ENCODE results near the gene OSBPL9. TPM values are rescaled to one million over a fixed set of nuclear protein-coding genes. Genes with fewer than 3 reads are reported as not detected.

The OSBPL9 gene
- total RNA-seq, 4 donors from 2014 or later, result 65.8 to 206 (median 136) TPM

DNA sequence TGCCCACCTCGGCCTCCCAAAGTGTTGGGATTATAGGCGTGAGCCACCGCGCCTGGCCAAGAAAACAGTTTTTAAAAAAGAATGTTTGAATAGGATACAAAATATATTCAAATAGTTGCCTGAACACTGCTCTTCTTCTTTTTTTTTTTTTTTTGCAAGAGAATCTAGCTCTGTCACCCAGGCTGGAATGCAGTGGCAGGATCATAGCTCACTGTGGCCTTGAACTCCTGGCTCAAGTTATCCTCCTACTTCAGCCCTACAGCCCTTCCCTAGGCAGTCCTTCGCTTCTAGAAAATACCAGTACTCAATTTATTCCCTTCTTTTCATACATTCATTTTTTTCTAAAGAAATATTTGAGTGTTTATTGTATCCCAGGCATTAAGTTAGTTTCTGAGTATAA, 67.9 kb downstream of the OSBPL9 start:
- in situ Hi-C loops (cut with MboI; ENCODE audit: low sequenced_read_pairs in 4 of 4), result no loop called here
- H3K9me3 ChIP-seq, result no peaks in the 10 kb centered on the region
- no peaks in the 10 kb centered on the region for H3K27me3 ChIP-seq
- ATAC-seq, result no peak
- H3K36me3 ChIP-seq, result no peaks in the 10 kb centered on the region
- no peak for TF ChIP-seq CTCF (IDR thresholded peaks at IDR 0.05 in 4 of 5, conservative IDR thresholded peaks at IDR 0.05 in 1 of 5)
- no peak for TF ChIP-seq POLR2A (IDR thresholded peaks at IDR 0.05)
- H3K4me3 ChIP-seq, result no peak overlapping the region
- H3K27ac ChIP-seq, result no peak overlapping the region
- peaks cover 40 to 49% of the 10 kb centered on the region in 2 donors for H3K4me1 ChIP-seq
- no peak for DNase-seq
- intact Hi-C loops (cut with DNase I; ENCODE audit: low total_unique reads), result no loop called here

DNA sequence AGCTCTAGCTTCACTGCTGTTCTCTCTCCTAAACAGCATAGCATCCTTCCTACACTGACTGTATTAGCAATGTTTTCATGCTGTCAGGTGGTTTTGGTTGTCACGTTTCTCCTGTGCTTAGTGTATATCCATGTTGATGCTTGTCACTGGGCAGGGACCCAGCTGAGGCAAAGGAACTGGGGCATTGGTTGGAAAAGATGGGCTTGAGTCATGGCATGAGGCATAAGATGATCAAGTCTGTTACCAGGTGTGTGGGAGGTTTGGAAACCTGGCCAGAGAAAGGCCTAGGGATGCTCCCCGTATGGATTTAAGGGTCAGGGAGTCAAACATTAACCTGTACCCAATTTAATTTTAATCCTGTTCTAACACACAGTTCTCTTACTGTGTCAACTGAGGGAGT, 69.6 kb downstream of the OSBPL9 start:
- intact Hi-C loops (cut with DNase I; ENCODE audit: low total_unique reads) (no loop called here), in situ Hi-C loops (cut with MboI; ENCODE audit: low sequenced_read_pairs in 4 of 4) (no loop called here)
- H3K4me1 ChIP-seq, result peaks cover 45 to 58% of the 10 kb centered on the region in 2 donors
- H3K9me3 ChIP-seq, result no peaks in the 10 kb centered on the region
- H3K27ac ChIP-seq, result peak overlapping the region in 2 of 4 donors; percentile 20 to 24
- H3K36me3 ChIP-seq, result no peaks in the 10 kb centered on the region
- no peaks in the 10 kb centered on the region for H3K27me3 ChIP-seq
- DNase-seq (no peak), ATAC-seq (peak in 1 of 2 donors; percentile 46)
- no peak overlapping the region for H3K4me3 ChIP-seq
- TF ChIP-seq POLR2A (IDR thresholded peaks at IDR 0.05), result no peak
- TF ChIP-seq CTCF (IDR thresholded peaks at IDR 0.05 in 4 of 5, conservative IDR thresholded peaks at IDR 0.05 in 1 of 5), result no peak

DNA sequence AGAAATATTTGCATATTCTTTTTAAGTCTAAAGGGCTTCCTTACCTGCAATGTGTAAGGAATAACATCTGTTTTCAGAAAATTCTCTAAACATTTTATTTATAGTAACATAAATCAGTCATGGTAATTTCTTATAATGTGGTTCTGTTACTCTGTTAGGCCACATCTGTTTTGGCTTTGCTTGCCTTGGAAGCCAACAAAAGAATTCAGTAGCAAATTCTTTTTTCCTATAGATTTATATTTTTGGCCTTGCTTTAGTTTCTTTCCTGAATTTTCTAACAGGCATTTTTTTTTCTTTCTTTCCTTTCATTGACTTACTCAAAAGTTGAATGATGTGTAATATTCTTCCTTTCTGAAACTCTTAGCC, 72.2 kb downstream of the OSBPL9 start:
- Histone ChIP-seq H3K36me3 (no peaks in the 10 kb centered on the region), H3K4me1 (peaks cover 66 to 80% of the 10 kb centered on the region in 2 donors), H3K27ac (peak overlapping the region; percentile 21 to 73 (median 55)), H3K9me3 (no peaks in the 10 kb centered on the region), H3K4me3 (no peak overlapping the region), H3K27me3 (no peaks in the 10 kb centered on the region)
- TF ChIP-seq CTCF (IDR thresholded peaks at IDR 0.05 in 4 of 5, conservative IDR thresholded peaks at IDR 0.05 in 1 of 5) (no peak), POLR2A (IDR thresholded peaks at IDR 0.05) (no peak)
- intact Hi-C loops (cut with DNase I; ENCODE audit: low total_unique reads) (no loop called here), in situ Hi-C loops (cut with MboI; ENCODE audit: low sequenced_read_pairs in 4 of 4) (no loop called here)
- DNase-seq (no peak), ATAC-seq (no peak)

DNA sequence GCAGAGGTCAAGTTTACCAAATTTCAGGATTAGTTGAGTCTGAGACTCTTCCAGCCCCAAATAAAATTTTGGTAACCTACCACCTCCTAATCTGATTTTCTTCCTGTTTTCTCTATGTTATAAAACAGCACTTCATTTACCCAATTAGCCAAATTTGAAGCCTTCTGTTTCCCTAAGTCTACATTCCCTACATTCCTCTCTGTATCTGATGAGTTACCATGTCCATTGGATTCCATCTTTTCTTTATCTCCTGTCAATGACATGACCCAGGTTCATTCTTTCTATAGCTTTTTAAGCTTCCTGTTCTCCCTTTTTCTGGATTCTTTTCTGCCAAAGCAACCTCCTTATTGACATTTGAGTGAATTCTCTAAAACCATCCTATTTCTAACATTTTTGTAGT, 72.8 kb downstream of the OSBPL9 start:
- no peak for ATAC-seq
- no peaks in the 10 kb centered on the region for H3K36me3 ChIP-seq
- H3K9me3 ChIP-seq, result no peaks in the 10 kb centered on the region
- peaks cover 71 to 79% of the 10 kb centered on the region in 2 donors for H3K4me1 ChIP-seq
- TF ChIP-seq POLR2A (IDR thresholded peaks at IDR 0.05) (no peak), CTCF (IDR thresholded peaks at IDR 0.05 in 4 of 5, conservative IDR thresholded peaks at IDR 0.05 in 1 of 5) (no peak)
- in situ Hi-C loops (cut with MboI; ENCODE audit: low sequenced_read_pairs in 4 of 4), result no loop called here
- no peak for DNase-seq
- H3K27me3 ChIP-seq, result no peaks in the 10 kb centered on the region
- H3K4me3 ChIP-seq, result no peak overlapping the region
- peak overlapping the region; percentile 21 to 73 (median 55) for H3K27ac ChIP-seq
- intact Hi-C loops (cut with DNase I; ENCODE audit: low total_unique reads), result loop anchor here (5.0 kb wide), 1 partner anchor 43 kb away; no protein-coding TSS in a partner anchor
